GM19468 (cell line): ENCODE results near the gene PITHD1.
"Not testable (repeated sequence)": the region's sequence is repeated elsewhere in the genome, so short reads cannot be mapped to it uniquely, and the experiment has no call there.

Source experiments
- ATAC-seq: cut with Tn5 transposase; IDR thresholded peaks from one replicate; pipeline ENCODE4 v1.9.1; 2021; ENCODE audit warnings: mild to moderate bottlenecking, moderate library complexity, moderate number of reproducible peaks; ENCODE audit not compliant: unreplicated experiment; ENCODE audit errors: extremely low read depth

PITHD1 gene

GRCh38 chr1:23816906-23817305 is 38.7 kb downstream of the PITHD1 start:
- ATAC-seq: no peak

- ATAC-seq: no peak
Observed at GRCh38 chr1:23817633-23818032, 39.4 kb downstream of the PITHD1 start.

- ATAC-seq: no peak
Observed at GRCh38 chr1:23823767-23824166, 45.5 kb downstream of the PITHD1 start.

- ATAC-seq: no peak
Observed at GRCh38 chr1:23824711-23825075, 46.5 kb downstream of the PITHD1 start.

- ATAC-seq: no peak
Observed at GRCh38 chr1:23825076-23825761, 47.0 kb downstream of the PITHD1 start, which contains the start of gene HMGCL. HMGCL (minus strand) TSS chr1:23825429; CDS start chr1:23825415, 14 bp downstream.

- ATAC-seq: no peak
Observed at GRCh38 chr1:23825762-23826522, 47.7 kb downstream of the PITHD1 start.

GRCh38 chr1:23826590-23826989 is 48.4 kb downstream of the PITHD1 start:
- not testable (repeated sequence) for ATAC-seq

GRCh38 chr1:23827717-23828116 is 49.5 kb downstream of the PITHD1 start:
- no peak for ATAC-seq

- not testable (repeated sequence) for ATAC-seq
Observed at GRCh38 chr1:23834156-23834555, 55.9 kb downstream of the PITHD1 start.

- ATAC-seq: no peak
Observed at GRCh38 chr1:23836037-23836436, 57.8 kb downstream of the PITHD1 start.
